Measurements from ENCODE around the gene CRNKL1.

CRNKL1 gene

GRCh38 chr20:19986419-19986818 is 65.8 kb downstream of the CRNKL1 start:
- in situ Hi-C loops (cut with MboI; ENCODE audit: low sequenced_read_pairs): no loop called here
